NCI-H2227 (cell line): ENCODE data around the gene LMX1A.

Experiments
- DNase-seq: peaks from one replicate; lab custom pipeline; 2025; ENCODE audit not compliant: unreplicated experiment; lab: John Stamatoyannopoulos, UW

LMX1A gene

GRCh38 chr1:165169729-165170128 is 186.8 kb downstream of the LMX1A start:
- DNase-seq: no peak

DNA sequence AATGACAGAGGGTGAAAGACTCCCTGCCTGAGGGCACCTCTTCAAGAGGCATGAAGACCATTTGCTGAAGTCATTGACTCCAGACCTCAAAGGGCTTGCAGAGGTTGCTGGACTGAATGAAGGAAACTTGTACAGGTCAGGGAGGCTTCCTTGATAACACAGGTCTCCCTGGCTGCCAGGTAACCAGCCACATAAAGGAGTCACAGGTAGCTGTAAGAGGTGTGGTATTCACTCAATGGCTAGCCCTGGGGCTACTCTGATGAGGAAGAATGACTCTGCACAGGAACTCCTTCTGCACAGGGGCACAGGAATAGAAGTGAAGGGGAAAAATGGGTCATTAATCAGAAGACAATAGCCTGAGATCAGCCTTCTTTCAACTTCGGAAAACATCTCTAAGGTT is 187.5 kb downstream of the LMX1A start:
- DNase-seq: no peak

DNA sequence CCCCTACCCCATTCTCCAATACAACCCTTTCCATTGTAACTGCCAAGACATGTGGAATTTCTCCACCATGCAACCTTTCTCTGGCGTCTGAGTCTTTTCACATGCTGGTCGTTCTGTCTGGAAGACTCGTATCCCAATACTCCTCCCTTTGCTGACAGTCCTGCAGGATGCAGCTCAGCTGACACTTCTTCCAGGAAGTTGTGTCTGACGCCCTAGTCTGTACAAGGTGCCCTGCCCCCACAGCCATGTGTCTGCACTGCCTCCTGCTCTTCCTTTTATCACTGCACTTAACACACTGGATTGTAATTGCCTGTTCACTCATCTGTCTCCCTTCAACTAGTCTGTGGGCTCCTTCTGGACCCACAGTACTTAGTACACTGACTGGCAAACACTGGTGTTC is 188.0 kb downstream of the LMX1A start:
- no peak for DNase-seq

- no peak for DNase-seq
Measured at GRCh38 chr1:165162671-165163241, 193.8 kb downstream of the LMX1A start.

GRCh38 chr1:165161130-165161529 is 195.4 kb downstream of the LMX1A start:
- DNase-seq: no peak

GRCh38 chr1:165153182-165153581 is 203.3 kb downstream of the LMX1A start:
- no peak for DNase-seq

DNA sequence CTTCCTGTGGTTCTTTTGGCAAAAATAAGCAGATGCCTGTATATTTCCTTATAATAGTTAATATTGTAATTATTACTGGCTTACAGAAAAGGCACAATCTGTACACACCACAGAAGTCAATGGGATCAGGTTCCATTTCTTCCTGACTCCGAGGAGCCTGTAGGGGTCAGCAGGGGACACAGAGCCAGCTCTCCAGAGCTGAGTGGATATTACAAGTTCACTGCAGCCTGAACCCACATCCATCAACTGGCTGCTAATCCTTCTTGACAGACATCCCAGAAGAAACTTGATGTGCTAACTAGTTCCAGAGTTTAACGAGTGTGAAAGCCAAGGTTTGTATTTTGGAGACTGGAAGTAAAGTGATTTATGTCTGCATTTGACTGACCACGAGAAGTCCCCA is 203.8 kb downstream of the LMX1A start:
- DNase-seq: no peak

- DNase-seq: no peak
Measured at GRCh38 chr1:165152109-165152508, 204.4 kb downstream of the LMX1A start.
